ENCODE measurements around the gene SUSD4.

SUSD4 gene

DNA sequence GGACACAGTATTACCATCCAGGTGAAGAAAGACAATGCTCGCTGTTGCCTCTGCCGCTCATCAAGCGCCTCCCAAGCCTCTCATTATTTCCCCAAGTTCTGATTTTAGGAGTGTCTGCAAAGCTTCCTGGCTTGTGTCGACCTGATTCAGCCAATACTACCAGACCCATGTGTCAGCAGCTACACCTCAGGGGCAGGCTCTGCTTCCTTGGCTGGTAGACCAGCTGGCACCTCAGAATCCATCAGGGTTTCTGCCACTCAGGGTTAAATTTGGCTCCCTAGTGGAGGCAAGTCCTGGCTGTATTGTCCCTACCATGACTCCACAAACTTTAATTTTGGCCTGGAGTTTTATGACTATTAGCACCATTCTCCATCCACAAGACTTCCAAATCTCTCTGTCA is 35.4 kb downstream of the SUSD4 start:
- no peak for DNase-seq

DNA sequence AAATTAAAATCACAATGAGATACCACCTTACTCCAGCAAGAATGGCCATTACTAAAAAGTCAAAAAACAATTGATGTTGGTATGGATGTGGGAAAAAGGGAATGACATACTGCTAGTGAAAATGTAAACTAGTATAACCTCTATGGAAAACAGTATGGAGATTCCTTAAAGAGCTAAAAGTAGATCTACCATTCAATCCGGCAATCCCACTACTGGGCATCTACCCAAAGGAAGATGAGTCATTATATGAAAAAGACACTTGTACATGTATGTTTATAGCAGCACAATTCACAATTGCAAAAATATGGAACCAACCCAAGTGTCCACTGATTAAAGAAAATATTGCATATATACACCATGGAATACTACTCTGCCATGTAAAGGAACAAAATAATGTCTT is 37.2 kb downstream of the SUSD4 start:
- DNase-seq = no peak

DNA sequence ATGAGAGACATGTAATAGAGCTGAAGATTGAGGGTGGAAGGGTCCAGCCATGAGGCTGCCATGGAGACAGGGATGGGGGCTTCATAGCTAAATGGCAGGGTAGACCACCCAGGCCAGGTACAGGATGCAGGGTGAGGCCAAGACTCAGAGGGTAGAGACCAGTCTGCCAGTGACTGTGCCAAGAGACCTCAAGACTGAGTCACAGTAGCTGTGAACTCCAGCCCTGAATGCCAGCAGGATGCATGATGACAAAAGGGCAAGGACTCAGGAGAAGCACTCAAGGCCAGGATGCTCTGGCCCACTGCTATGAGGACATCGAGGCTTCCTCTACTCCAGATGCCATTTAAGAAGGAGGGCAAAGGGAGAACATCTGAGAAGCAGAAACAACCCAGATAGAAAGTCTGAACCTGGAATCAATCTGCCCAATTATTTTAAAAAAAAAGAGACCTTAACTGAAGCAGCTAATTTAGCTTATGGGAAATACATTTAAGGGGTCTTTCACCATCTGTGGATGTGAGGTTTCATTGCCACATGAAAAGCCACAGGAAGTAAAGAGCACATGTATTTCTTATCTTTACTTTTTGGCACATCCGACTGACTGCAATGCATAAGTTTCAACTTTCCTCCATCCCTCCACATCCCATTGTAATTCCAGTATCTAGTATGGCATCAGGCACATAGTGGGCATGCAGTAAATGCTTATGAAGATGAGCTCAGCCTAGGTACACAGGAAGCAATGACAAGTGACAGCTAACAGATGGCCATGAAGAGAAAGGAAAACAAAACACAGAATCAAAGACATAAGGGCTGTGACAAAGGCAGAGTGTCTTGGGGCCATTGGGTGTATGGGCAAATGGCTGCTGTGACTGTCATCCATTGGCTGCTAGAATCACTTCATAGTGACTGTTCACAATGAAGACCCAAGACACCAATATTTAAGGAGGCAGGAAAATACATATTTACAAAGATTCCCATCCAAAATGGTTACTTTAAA is 40.2 kb downstream of the SUSD4 start:
- no peak for DNase-seq

DNA sequence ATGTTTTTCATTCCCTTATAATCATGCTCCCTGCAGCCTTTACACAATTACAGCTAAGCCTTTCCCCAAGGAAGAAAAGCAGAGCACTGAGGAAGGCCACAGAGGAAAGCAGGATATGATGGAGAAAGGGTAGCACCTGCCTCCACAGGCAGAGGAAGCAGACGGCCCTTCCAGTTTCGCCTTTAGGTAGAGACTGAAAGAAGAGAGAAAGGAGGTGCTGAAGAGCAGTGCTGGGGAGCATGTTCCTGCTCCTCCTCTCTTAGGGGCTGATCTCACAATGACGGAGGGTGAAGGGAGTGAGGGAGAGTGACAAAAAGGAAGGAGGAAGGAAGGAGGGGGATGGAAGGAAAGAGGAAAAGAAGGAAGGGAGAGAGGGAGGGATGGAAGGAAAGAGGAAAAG is 41.1 kb downstream of the SUSD4 start:
- no peak for DNase-seq

DNA sequence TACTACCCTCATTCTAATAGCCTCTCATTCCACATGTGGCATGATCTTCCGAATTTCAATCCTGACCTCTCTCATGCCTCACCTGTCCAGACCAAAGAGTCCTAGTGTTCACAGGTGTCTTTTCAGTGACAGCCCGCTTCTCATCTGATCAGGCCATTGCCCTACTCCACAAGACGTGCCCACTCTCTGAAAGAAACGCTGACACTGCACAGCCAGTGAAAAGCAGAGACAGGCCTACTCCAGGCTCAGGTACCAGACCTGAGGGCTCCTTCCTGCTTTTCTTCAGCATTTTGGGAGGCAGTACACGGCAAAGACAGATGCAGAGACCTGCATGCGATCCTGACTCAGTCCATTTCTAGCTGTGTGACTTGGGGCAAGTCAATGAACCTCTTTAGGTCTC is 43.0 kb downstream of the SUSD4 start:
- no peak for DNase-seq

DNA sequence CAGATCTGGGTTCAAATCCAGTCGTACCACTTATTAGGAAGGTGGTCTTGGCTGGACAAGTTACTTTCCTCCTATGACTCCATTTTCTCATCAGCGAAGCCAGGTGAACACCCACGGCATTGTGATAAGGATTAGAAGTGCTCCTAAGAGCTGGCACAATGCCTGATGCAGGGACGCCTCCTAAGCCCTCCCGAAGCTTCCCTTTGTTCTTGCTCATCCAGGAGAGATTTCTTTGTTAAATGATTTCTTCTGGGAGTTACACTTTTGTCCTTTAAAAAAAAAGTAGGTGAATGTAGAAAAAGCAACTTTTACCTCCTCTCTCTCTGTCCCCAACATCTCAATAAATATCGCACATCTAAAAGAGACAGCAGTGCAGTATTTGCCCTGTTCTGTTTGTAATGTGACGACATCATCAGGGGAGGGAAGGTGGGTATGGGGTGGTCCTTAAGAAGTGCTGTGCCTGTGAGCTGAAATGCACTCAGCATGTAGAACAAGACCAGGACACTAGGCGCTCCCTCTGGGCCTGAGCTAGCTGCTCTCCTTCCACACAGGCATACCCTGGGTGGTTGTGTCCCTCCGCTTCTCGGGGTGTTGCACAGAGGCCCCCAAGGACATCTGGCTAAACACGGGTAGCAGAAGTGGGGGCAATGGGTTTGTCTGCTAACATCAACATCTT is 43.9 kb downstream of the SUSD4 start:
- no peak for DNase-seq

DNA sequence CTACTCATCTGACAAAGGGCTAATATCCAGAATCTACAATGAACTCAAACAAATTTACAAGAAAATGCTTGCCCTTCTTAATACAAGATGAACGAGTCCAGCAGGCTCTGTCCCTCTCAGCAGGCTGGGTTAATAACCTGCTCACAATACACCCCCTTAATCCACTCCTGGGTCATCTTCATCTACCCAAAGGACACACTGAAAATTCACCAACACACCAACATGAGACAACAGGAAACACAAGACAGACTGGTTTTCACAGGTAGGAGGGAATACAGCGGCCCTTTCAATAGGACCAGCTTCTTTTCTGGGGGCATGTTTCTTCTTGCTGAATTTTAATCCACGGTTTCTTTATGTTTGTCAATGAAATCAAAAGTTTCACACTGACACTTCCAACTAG is 44.6 kb downstream of the SUSD4 start:
- DNase-seq = no peak

DNA sequence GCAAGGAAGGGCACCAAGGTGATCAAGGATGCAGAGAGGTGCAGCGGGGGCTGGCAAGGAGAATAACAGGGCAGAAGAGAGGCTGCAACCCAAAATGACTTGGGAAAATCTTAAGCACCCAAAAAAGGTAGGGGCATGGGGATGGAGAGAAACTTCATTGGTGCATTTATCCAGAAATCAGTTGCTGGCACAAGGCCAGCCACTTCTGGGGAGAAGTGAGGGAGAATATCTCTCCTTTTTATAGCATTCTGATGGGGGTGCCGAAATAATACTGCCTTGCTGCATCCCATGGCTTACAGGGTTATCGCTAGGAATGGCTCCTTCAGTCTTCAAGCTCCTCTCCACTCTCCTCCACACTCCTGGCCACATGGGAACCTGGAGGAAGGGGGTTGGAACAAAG is 47.9 kb downstream of the SUSD4 start:
- no peak for DNase-seq

DNA sequence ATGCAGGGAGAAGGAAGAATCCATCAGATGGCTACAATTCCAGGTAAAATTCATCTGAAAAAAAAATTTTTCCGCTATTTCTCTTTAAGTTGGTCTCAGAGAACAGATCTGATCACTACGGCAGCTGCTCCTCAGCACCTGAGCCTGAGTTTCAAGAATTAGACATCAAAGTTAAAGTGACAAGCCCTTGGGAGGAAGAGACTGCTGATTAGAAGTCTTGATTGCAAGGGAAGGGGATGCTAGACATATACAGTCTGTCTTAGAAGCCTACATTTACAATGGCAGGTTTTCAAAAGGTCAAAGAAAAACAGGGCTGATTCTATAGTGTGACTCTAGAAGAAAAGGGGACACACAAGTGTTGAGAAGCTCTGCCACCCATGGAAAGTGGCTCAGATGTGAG is 48.3 kb downstream of the SUSD4 start:
- no peak for DNase-seq

DNA sequence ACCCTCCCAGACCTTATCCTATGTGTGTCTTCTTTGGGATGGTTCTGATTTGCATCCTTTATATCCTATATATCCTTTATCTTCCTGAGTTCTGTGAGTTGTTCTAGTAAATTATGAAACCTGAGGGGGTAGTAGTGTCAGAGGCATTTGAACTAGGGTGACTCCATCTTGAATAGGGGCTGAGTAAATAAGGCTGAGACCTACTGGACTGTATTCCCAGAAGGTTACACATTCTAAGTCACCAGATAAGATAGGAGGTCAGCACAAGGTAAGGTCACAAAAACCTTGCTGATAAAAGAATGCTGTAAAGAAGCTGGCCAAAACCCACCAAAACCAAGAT is 50.6 kb downstream of the SUSD4 start:
- DNase-seq = no peak

DNA sequence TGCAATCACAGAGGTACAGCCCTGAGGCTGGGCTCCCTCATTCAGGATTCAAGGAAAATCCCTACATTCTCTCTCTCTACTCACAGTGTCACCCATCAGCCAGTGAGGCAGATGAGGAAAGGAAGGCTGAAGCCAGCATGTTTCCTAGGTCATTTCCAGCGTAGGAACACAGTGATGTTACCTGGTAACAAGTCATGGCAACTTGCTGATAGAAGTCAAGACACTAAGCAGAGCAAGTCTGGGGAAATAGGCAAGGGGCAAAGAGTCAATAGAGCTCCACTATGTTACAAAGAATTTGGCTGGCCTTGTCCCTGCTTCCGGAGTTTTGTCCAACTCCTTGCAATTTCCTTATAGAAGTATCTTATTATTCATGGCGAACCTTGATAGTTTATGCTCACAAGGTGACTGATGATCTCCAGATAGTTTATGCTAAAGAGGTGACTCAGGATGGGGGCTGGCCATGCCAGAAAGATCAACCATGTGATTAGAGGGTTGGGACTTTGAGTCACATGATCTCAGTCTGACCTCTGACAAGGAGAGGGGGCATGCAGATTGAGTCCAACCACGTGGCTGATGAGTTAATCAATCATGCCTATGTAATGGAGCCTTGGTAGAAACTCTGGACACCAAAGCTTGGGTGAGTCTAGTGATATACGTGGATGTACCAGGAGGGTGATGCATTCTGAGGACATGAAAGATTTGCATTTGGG is 51.1 kb downstream of the SUSD4 start:
- DNase-seq = no peak

DNA sequence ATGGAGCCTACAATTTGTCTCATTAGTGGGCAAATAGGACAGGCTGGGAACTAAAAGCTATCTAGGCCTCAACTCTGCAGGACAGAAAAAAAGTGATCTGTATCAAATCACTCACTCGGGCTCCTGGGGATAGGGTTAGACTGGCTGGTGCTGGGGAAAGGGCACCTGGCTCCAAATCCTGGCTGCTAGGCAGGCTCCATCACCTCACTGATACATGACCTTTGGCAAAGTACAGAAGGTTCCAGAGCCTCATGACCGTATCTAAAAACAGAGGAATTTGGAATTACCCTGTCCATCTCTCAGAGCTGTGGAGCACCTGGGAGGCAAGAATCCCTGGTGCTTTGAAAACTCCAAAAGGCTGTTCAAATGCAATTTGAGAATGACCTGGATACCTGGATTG is 51.7 kb downstream of the SUSD4 start:
- no peak for DNase-seq

DNA sequence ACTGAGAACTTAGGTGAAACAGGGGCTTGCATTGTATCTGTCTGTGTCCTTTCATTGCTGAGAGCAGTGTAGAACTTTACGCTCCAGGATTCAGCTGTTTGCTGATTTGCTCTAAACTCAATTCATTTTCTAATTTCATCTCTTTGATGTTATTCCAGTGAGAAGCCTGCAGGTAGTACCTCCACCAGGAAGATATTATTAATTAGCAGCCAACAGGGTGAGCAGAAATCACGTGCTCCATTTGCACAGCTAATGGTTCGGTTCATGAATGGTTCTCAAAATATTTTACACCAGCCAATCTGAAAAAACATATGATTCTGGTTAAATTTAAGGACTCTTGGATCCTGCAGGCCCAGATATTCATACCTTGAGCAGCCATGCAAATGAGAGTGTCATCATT is 52.1 kb downstream of the SUSD4 start:
- no peak for DNase-seq

DNA sequence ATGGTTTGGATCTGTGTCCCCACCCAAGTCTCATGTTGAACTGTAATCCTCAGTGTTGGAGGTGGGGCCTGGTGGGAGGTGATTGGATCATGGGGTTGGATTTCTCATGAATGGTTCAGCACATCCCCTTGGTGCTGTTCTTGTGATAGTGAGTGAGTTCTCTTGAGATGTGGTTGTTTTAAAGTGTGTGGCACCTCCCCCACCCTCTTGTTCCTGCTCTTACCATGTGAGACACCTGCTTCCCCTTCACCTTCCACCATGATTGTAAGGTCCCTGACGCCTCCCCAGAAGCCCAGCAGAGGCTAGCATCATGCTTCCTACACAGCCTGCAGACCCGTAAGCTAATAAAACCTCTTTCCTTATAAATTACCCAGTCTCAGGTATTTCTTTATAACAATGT is 55.8 kb downstream of the SUSD4 start:
- DNase-seq = no peak

DNA sequence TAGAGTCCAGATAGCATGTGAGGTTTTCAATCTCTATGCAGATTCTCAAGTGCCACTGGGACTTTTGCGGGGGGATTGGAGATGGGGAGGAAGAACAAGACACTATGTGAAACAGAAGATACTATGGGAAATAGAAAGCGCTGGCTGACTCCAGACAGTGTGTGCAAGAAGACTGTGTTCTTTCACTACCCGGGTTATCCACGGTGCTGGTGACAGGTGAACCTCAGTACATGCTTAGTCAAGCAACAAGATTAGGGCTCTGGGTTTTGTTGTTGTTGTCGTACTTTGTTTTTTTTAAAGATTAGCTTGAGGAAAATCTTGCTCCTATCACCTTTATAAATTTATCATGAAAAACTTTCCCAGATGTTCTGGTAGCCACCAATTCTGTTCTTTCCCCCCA is 56.4 kb downstream of the SUSD4 start:
- DNase-seq = no peak

DNA sequence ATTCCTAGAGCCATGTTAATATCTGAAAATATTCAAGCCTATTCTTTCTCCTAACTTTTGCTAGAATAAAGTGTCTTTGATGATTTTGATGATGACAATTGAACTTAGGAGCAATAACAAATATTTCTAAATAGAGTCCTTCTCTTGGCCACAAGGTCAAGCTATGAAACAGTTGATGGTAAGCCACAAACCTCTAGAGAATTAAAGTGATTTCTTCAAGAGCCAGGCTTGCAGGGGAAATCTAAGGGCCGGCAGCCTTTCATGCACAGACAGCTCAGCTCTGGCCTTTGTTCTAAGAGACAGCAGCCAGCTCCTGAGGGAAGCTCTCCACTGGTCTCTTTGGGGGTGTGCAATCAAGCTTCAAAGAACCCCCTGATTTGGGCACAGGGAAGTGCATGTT is 59.0 kb downstream of the SUSD4 start:
- no peak for DNase-seq

DNA sequence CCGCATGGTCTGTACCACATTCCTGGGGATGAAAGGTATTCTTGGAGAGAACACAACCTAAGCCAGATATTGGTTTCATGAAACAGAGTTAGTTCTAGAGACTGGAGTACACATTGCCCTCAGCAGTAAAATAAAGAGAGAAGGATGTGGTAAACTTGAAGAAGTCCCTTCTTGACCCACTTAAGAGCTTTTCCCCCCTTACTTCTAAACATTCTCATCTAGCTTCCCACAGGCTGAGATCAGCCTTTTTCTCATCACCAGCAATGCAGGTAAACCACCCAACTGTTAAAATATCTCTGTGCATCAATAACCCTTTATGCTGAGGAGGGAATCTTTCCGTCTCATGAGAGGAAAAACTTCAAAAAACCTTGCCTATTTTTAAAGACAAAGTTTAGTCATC is 62.6 kb downstream of the SUSD4 start:
- DNase-seq = no peak

DNA sequence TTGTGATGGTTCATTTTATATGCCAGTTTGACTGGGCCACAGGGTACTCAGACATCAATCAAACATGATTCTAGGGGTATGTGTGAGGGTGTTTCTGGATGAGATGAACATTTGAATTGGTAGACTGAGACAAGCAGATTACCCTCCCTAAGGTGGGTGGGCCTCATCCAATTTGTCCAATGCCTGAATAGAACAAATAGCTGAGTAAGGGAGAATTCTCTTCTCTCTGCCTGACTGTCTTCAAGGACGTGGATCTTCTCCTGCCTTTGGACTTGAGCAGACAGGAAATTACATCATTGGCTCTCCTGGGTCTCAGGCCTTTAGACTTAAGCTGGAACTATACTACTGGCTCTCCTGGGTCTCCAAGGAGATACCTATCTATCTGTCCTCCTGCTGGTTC is 64.4 kb downstream of the SUSD4 start:
- no peak for DNase-seq

DNA sequence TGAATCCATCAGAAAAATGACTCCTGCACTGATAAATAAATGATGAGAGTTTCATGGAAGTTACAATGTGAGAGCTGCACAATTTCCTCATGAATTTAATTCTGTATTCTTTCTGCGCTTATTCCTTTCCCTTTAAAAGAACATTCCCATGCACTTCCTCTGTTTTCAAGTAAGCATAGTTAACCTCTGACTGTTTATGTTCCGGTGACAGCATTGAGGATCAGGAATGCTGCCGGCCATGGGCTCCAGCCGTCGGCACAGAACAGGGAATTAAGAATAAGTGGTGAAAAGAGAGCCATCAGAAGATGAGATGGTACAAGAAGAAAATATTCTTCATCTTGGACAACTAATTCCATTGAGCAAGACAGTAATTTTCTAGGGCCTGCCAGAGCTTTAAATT is 65.3 kb downstream of the SUSD4 start:
- no peak for DNase-seq

DNA sequence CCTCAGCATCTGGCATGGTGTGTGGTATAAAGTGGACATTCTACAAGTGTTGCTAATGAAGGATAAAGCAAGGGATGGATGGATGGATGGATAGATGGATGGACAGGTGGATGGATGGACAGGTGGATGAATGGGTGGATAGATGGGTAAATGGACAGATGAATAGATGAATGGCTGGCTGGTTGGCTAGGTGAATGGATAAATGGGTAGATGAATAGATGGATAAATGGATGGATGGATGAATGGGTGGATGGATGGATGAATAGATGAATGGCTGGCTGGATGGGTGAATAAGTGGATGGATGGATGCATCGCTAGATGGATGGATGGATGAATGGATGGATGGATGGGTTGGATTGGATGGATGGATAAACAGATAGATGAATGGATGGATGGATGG is 66.2 kb downstream of the SUSD4 start:
- no peak for DNase-seq

DNA sequence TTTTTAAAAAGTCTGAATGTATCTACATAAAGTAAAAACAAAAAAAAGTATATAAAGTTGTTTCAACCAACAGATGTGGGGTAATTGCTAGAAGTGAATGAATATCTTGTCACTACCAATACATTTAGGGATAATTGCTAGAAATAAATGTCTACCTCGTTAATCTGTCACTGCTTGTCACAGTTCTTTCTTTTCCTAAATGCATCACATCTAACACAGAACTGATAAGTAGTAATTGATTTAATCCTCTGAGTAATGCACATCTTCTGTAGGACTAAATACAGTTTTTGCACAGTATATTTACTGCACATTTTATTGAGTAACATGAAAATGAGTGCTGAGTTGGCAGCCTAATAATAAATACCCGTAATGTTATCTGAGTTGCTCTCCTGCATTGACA is 72.2 kb downstream of the SUSD4 start:
- no peak for DNase-seq

DNA sequence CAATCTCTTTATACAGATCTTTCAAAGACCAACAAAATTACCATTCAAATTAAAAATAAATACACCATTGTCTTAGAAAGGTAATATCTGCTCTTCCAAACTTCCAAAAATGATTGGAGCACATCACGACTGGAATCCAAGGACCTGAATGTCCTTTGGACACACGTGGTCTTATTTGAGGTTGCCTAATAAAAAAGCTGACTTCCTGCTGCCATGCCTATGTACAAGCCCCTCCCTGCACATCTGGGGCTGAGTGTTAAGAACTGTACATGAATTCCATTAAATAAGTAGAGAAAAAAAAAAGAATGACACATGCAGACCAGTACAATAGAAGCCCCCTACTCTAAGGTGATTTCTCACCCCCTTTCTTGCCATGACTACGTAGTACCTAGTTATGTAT is 73.6 kb downstream of the SUSD4 start:
- DNase-seq = no peak

DNA sequence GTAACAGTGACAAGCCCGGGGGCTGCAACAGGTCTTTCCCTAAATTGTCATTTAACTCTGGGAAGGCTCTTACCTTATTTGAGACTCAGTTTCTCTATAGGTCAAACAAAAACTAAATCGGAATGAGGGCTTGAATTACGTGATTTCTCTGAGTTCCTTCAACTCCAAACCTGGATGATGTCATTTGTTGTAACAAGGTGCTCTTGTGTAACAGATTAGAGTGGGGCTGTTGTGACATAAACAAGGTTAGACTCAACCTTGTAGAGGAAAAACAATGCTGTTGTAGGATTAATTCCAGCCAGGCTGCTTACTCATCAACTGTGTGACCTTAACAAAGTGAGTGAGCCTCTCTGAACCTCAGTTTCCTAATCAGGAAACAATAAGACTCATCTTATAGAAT is 74.4 kb downstream of the SUSD4 start:
- DNase-seq = no peak

DNA sequence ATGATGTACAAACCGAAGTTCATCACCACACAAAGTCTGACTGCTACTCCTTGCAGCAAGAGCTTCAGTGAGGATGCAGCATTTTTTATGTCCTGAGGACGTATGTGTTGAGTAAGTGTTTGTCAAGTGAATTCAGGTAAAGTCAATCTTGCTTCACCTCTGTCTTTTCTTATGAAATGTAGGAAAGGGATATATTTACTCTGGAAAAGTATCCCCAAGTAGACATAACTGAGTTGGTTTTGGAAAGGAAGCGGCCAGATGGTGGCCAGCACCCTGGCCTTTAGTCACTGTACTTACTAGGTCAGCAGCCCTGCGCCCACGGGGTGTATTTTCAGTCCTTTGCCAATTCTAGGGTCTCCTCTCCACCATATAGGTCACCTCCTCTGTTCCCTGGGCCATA is 75.2 kb downstream of the SUSD4 start:
- no peak for DNase-seq
